CD1c-positive myeloid dendritic cell (primary cell): ENCODE measurements around the gene AP1S1.

Experiments used
- DNase-seq: peaks from one replicate; pipeline ENCODE4 v3.0.0-alpha.2; 2016; ENCODE audit errors: extremely low spot score

AP1S1 gene

DNA sequence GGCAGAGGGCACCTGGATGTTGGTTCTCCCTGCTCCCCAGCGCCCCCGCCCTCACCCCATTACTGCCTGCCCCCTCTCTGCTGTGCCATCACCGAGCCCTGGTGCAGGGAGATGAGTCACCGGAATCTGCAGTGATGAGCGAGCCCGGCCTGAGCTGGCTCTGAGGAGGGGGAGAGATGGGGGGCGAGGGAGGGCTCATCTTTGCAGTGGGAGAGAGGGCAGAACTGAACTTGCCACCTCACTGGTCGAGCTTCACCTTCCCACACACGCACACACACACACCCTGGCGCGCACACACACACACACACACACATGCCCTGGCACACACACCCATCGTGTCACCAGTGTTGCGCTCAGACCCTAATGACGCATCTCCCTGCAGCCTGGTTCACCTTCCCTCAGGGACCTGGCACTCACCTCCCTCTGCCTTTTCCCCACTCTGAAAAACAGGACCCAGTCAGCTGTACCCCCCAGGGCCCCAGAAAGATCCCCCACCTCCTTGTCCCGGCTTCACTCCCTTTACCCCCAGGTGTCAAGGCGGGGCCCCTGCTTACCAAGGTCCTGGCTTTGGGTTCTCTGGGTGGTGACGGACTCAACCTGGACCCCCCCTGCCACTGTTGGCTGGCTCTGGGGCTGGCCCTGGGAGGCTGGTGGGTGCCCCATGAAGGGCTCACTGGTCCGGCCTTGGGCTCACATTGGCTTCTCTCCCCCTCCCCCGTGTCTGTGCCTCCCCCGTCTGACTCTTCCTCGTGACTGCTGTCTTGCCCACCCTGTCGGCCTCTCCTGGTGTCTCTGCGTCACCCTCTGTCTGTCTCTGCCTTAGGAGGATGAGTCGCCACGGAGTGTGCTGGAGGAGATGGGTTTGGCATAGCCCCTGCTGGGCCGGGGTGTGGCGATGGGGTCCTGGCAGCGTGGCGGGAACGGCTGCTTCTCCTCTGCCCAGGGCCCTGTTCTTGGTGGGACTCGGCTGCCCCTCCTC is 5.7 kb downstream of the AP1S1 start:
- DNase-seq, result no peak

DNA sequence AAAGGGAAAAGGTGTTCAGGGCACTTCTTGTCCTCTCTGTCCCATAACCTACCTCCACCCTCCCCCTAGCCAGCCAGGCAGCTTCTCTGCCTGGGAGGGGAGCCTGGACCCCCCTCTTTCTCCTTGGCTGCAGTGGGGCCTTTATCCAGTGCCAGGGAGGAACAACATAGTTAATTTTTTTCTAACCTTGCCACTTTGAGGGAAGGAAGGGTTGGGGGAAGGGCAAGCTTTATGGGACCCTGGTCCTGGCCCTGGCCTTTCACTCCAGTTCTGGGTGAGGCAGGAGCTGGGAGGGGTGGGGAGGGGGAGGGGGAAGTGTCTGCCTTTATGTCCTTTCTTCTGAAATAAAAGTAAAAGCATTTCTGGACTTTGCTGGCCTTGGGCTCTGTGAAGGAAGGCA is 6.6 kb downstream of the AP1S1 start:
- DNase-seq, result no peak

DNA sequence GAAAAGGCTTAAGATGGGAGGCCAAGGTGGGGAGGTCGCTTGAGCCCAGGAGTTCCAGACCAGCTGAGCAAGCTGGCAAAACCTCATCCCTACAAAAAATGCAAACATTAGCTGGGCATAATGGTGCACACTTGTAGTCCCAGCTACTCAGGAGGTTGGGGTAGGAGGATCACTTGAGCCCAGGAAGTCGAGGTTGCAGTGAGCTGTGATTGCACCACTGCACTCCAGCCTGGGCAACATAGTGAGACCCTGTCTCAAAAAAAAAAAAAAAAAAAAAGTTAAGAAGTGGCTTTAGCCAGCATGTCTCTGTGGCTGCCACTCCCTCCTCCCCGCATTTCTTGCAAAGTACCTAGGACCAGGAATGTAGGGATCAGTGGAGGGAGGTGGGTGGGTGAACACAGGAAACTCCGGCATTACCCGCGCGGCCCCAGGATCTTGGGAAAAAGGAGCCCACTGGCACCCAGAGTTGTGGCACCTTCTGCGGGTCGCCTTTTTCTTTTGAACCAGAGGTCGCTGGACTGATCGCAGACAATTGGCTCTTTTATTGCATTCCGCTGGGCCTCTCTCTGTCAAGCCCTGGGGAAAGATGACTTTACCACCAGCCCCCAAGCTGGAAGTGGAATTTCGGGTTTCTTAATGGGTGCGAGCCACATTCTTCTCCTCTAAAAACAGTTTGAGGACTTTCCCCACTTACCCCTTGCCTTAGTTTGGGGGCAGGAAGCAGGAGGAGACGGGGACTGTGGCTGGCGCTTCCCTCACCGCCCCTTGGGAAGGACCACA is 7.6 kb downstream of the AP1S1 start:
- no peak for DNase-seq

GRCh38 chr7:101162551-101163278 is 8.4 kb downstream of the AP1S1 start:
- DNase-seq, result peak; percentile 53

GRCh38 chr7:101163279-101164070 is 9.2 kb downstream of the AP1S1 start:
- no peak for DNase-seq

GRCh38 chr7:101164071-101164840 is 10.0 kb downstream of the AP1S1 start:
- peak; percentile 47 for DNase-seq

- DNase-seq, result peak; percentile 98
These were observed 11.0 kb downstream of the AP1S1 start, which contains the start of gene VGF for GRCh38 chr7:101165075-101165957. TSS of gene VGF (minus strand) at chr7:101165569. CDS start at chr7:101164843, 726 bp downstream.

DNA sequence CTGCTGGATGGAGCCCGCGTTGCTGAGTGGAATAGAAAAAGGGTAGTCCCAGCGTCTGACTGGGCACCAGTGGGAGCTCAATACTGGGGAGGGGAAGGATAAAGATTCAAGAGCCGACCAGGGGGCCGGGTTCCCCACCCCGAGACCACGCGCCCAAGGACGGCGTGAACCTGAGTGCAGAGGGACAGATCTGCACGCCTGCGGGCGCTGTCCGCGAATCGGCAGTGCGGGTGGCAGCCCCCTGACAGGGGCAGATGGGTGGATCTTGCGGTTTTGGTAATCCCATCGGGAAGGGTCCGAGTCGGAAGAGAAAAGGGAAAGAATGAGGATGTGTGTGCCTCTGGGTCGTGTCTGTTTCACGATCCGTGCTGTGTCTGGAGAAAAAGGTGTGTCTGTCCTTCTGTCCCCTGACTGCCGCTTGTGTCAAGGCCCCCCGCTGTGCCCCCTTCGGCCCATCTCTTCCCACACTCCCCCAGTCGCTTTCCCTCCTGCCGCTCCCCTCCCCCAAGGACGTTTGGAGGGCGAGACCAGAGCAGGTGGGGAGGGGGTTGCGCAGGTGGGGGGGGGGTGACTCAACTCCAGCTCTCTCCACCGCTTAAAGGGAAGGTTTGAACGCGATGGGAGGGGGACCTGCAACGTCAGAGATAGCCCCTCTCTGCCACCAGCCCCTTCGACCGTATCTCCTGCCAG is 11.8 kb downstream of the AP1S1 start:
- DNase-seq, result no peak

GRCh38 chr7:101166648-101166908 is 12.3 kb downstream of the AP1S1 start:
- no peak for DNase-seq

- peak; percentile 24 for DNase-seq
These were observed 12.8 kb downstream of the AP1S1 start for GRCh38 chr7:101166909-101167644.

DNA sequence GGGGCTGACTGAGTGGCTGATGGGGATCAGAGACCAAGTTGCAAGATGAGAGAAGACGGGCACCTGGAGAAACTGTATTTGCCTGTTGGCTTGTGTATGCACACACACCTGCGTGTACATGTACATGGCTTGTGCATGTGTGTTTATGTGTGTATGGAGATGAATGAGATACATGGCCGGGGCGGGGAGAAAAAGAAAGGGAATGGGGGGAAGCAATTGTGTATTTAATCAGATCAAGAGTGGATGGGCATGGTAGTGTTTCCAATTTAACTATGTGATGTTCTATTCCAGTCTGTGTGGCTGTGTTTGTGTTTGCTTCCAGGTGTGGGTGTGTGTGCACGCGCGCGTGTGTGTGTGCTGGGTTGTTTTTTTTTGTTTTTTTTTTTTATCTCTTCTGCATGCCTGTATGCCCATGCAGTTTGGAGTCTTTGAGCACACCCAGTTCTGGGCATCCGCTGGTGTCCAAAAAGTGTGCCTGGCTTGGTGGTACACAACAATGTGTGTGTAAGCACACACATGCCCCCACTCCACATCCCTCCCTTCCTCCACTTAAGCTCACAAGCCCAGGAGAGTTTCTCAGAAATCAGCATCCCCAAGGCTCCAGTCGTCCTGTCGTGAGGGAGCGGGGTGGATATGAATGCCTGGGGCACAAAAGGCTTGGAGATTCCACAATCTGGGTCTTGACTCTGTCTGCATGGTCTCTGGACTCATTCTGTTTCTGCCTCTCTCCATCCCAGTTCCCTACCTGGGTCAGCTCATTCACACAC is 13.6 kb downstream of the AP1S1 start:
- DNase-seq, result no peak

- no peak for DNase-seq
These were observed 14.3 kb downstream of the AP1S1 start for GRCh38 chr7:101168412-101169049.

GRCh38 chr7:101169110-101169837 is 15.0 kb downstream of the AP1S1 start:
- DNase-seq, result no peak

DNA sequence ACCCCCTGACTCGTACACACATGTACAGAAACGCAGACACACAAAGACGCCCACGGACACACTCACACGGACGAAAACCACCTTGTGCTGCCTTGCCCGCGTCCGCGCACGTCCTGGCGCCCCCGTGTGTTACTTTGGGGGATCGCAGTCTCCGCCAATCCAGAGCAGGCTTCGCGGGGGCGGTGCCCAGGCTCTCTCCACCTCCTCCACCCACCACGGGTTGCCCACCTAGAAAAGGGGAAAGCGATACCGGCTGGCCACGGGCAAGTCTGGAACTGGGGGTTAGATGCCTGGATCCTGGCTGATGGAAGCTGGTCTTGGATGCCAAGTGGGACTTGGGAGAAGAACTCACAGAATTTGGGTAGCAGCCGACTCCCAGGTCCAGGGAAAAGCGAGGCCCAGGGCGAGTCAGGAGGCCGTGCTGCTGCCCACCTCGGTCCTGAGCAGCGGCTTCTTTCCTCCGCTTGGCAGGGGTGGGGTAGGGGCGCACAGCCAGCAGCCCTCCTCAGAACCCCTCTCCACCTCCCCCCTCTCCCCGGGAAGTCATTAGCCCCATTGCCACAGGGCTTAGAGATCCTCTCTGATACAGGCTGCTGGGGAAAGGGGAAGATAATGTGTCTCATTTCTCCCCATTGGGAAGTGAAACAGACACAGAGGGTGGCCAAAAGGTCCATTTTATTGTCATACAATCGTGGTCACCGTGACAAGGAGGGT is 15.7 kb downstream of the AP1S1 start:
- peak; percentile 83 for DNase-seq

GRCh38 chr7:101170617-101171441 is 16.6 kb downstream of the AP1S1 start:
- peak; percentile 30 for DNase-seq
